HG03139 (cell line): ENCODE measurements around the gene ITGB1BP1.

Experiments
- ATAC-seq: cut with Tn5 transposase; IDR thresholded peaks from one replicate; pipeline ENCODE4 v1.9.1; 2021; ENCODE audit not compliant: unreplicated experiment

Gene ITGB1BP1

DNA sequence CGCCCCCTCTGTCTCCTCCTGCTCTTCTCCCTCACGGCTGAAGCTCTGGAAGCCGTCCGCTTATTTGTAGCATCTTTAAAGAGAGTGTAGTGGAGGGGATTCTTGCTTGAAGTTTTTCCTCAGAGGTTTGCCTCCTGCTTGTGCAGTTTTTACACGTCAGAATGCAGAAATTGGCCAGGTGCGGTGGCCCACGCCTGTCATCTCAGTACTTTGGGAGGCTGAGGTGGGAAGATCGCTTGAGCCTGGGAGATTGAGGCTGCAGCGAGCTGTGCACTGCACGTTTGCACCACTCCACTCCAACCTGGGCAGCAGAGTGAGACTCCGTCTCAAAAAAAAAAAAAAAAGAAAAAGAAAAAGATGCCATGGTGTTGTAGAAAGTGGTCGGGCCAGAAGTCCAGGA, 69.0 kb downstream of the ITGB1BP1 start:
- ATAC-seq, result no peak
